K562 (cell line): ENCODE results near the gene C10orf143. TPM values are rescaled to one million over a fixed set of nuclear protein-coding genes. Genes with fewer than 3 reads are reported as not detected.

Experiments used
- ATAC-seq: fragments of 200-7000 bp; cut with Tn5 transposase; 3 replicates; pipeline ENCODE4 v1.9.1; 2020; ENCODE audit warnings: moderate library complexity
- BruUV-seq: library from RNA; stranded (reverse); fragments of 400-500 nt; replicated peaks from 2 replicates; lab custom pipeline; 2021; lab: Mats Ljungman, UMichigan
- CTCF ChIA-PET: fragments of 300-600 bp; formaldehyde crosslinking; extraction: SDS; loops from one replicate; lab custom pipeline; 2021; ENCODE audit warnings: low intra/inter-chr PET ratio; lab: Yijun Ruan, JAX
- POLR2A ChIA-PET: fragments of 300-600, 350-650 bp; sonication (Branson Sonifier 250); formaldehyde crosslinking; extraction: SDS; loops from one replicate; lab custom pipeline; 2021; ENCODE audit warnings: antibody characterized with exemption, inconsistent platforms; lab: Yijun Ruan, JAX
- DNase-seq, 4 experiments: peaks; one replicate each; pipeline versions ENCODE4 v3.0.0 to v3.0.0-alpha.2; 2011 to 2018; ENCODE audit warnings: low spot score in 3 of 4, mixed read lengths in 3 of 4; ENCODE audit errors: extremely low read depth in 1 of 4
- FAIRE-seq: peaks from 2 replicates; lab custom pipeline; 2011; peaks lifted over from hg19 to GRCh38; lab: Jason Lieb, UNC
- H2AFZ ChIP-seq: 2 replicates; pipeline ENCODE4 v1.6.0; 2011; ENCODE audit warnings: low read depth, low read length, control low read depth, inconsistent platforms
- H3K27ac ChIP-seq: fragments of 200-600 bp; 3 replicates; pipeline ENCODE4 v1.8.0; 2011; ENCODE audit warnings: low read depth, mild to moderate bottlenecking, control low read depth, inconsistent platforms, low read length, moderate library complexity, mixed read lengths; ENCODE audit errors: extremely low read depth
- H3K27me3 ChIP-seq, 2 experiments: fragments of 300-600 bp in 1 of 2; 2 replicates in 1 of 2; 3 replicates in 1 of 2; pipeline versions ENCODE4 v1.6.0 to v1.8.0; 2011; ENCODE audit warnings: inconsistent platforms in 2 of 2, low read length in 2 of 2, mild to moderate bottlenecking in 1 of 2, mixed read lengths in 1 of 2, moderate library complexity in 1 of 2; ENCODE audit not compliant: control insufficient read depth in 2 of 2, insufficient read depth in 2 of 2
- H3K36me3 ChIP-seq: fragments of 300-600 bp; 3 replicates; pipeline ENCODE4 v1.8.0; 2011; ENCODE audit warnings: mild to moderate bottlenecking, low read length, inconsistent platforms; ENCODE audit not compliant: control insufficient read depth, insufficient read depth
- H3K4me1 ChIP-seq, 2 experiments: fragments of 200-600 bp in 1 of 2; replicated peaks in 1 of 2; 2 replicates in 1 of 2; 3 replicates in 1 of 2; pipeline versions ENCODE4 v1.5.1 to v1.8.0; 2011; ENCODE audit warnings: inconsistent platforms in 2 of 2, low read length in 2 of 2, mild to moderate bottlenecking in 1 of 2, mixed read lengths in 1 of 2, moderate library complexity in 1 of 2; ENCODE audit not compliant: control insufficient read depth in 2 of 2, insufficient read depth in 2 of 2
- H3K4me2 ChIP-seq: 2 replicates; pipeline ENCODE4 v1.6.1; 2011; ENCODE audit warnings: low read length, control low read depth, inconsistent platforms, mixed read lengths; ENCODE audit not compliant: insufficient read depth
- H3K4me3 ChIP-seq: fragments of 200-600 bp; sonication (generic), shearing (Covaris generic); 2 replicates; pipeline ENCODE4 v1.5.1; 2016; ENCODE audit warnings: control low read depth, inconsistent platforms
- H3K79me2 ChIP-seq: fragments of 200-600 bp; 3 replicates; pipeline ENCODE4 v1.8.0; 2011; ENCODE audit warnings: low read length, inconsistent platforms; ENCODE audit not compliant: control insufficient read depth, insufficient read depth
- H3K9ac ChIP-seq, 2 experiments: 2 replicates each; pipeline versions ENCODE4 v1.6.0 to v1.6.1; 2011; ENCODE audit warnings: low read depth in 2 of 2, low read length in 2 of 2, control low read depth in 1 of 2, inconsistent platforms in 1 of 2, mild to moderate bottlenecking in 1 of 2, mixed read lengths in 1 of 2; ENCODE audit not compliant: insufficient read depth in 1 of 2
- H3K9me1 ChIP-seq: one replicate; pipeline ENCODE4 v1.6.0; 2011; ENCODE audit warnings: inconsistent platforms, mild to moderate bottlenecking, low read length, moderate library complexity; ENCODE audit not compliant: control insufficient read depth, insufficient read depth
- H3K9me3 ChIP-seq: replicated peaks from 2 replicates; pipeline ENCODE4 v1.5.1; 2011; ENCODE audit warnings: low read depth, low read length, inconsistent platforms; ENCODE audit not compliant: control insufficient read depth, insufficient read depth
- H4K20me1 ChIP-seq: replicated peaks from 2 replicates; pipeline ENCODE4 v1.6.1; 2011; ENCODE audit warnings: low read length, inconsistent platforms, mixed read lengths; ENCODE audit not compliant: control insufficient read depth, insufficient read depth
- GABPB2 ChIP-seq: fragments of 250-450 bp; sonication (Bioruptor Pico); conservative IDR thresholded peaks from 2 replicates; pipeline ENCODE4 v1.5.1; 2021; ENCODE audit warnings: mild to moderate bottlenecking
- MECOM ChIP-seq: fragments of 250-450 bp; sonication (Bioruptor Pico); IDR thresholded peaks from 2 replicates; pipeline ENCODE4 v1.8.0; 2022; ENCODE audit warnings: inconsistent platforms
- MIER1 ChIP-seq: fragments of 450-650 bp; IDR thresholded peaks from 2 replicates; pipeline ENCODE4 v1.6.1; 2016; ENCODE audit warnings: antibody characterized with exemption, mild to moderate bottlenecking, low read depth
- NCOA2 ChIP-seq, 2 experiments: fragments of 450-650 bp; IDR thresholded peaks; 2 replicates each; pipeline ENCODE4 v1.6.1; 2018; ENCODE audit warnings: mild to moderate bottlenecking in 2 of 2, moderate library complexity in 1 of 2; ENCODE audit not compliant: partially characterized antibody in 2 of 2
- PRDM10 ChIP-seq: fragments of 450-650 bp; IDR thresholded peaks from 2 replicates; pipeline ENCODE4 v1.6.1; 2018; ENCODE audit not compliant: partially characterized antibody
- ZNF639 ChIP-seq, 2 experiments: fragments of 200-800 bp in 1 of 2; sonication (Bioruptor generic) in 1 of 2; sonication (generic) in 1 of 2; formaldehyde crosslinking in 1 of 2; IDR thresholded peaks in 1 of 2; conservative IDR thresholded peaks in 1 of 2; 2 replicates each; pipeline versions ENCODE4 v1.5.0 to v1.6.1; 2016 to 2020; ENCODE audit warnings: missing compliant biosample characterization in 1 of 2, missing genetic modification characterization in 1 of 2, missing genetic modification reagents in 1 of 2
- WGBS: fragments of 100-300 bp; shearing (Covaris generic); methylation state at CpG from one replicate; pipeline ENCODE4 v1.1.6; 2016; ENCODE audit warnings: low coverage, mixed read lengths; ENCODE audit not compliant: insufficient coverage; ENCODE audit errors: missing lambda C conversion rate; 5-methylcytosine and 5-hydroxymethylcytosine counted together
- in situ Hi-C: fragments of 300-500 bp; cut with MboI; formaldehyde crosslinking; loops from 4 replicates; pipeline ENCODE4 v1.15.0; 2018; ENCODE audit warnings: inconsistent platforms, mixed read lengths
- intact Hi-C: fragments of 100-400 bp; cut with micrococcal nuclease; formaldehyde crosslinking; loops from 2 replicates; pipeline ENCODE4 v1.14.2; 2022
- polyA plus RNA-seq, 8 experiments: library from polyadenylated mRNA; depleted of rRNA in 4 of 8; stranded (reverse) in 5 of 8; unstranded in 3 of 8; fragments of >200 nt; fragmentation: Nextera tagmentation in 2 of 8; fragmentation: Illumina TruSeq in 1 of 8; extraction: Ambion mirVana in 2 of 8; extraction: Trizol in 1 of 8; gene quantifications; 2 replicates each; pipeline versions ENCODE4 v1.2.1 to v1.2.3, GENCODE V29; 2011 to 2014; ENCODE audit warnings: inconsistent platforms in 1 of 8, missing spikeins in 1 of 8
- total RNA-seq, 7 experiments: library from RNA; depleted of rRNA in 6 of 7; stranded (reverse); fragments of >200 nt in 6 of 7; fragmentation: Illumina TruSeq in 2 of 7; extraction: Trizol in 2 of 7; gene quantifications; 2 replicates each; pipeline versions ENCODE4 v1.2.1 to v1.2.3, GENCODE V29; 2011 to 2021; ENCODE audit warnings: low replicate concordance in 1 of 7

Gene C10orf143
- total and polyA plus RNA-seq, 9 of the 15 experiments (the other 6 are each of a cell fraction or from before 2014, with no cell fraction given): 0.07 to 0.42 (median 0.25) TPM; not detected in 2

- ATAC-seq: no peak
- DNase-seq: no peak
- Histone ChIP-seq H3K4me2 (no peak overlapping the region), H2AFZ (no peak overlapping the region), H3K9me3 (no peaks in the 10 kb centered on the region), H3K36me3 (no peaks in the 10 kb centered on the region), H3K27ac (no peak overlapping the region), H3K9ac (no peak overlapping the region), H3K79me2 (no peaks in the 10 kb centered on the region), H3K4me3 (no peak overlapping the region), H3K9me1 (no peaks in the 10 kb centered on the region), H4K20me1 (no peaks in the 10 kb centered on the region), H3K27me3 (peaks cover 3 to 12% of the 10 kb centered on the region in 2 experiments; a peak in 3 of 5 replicates), H3K4me1 (no peaks in the 10 kb centered on the region)
- no peak for TF ChIP-seq MECOM
- no peak for TF ChIP-seq ZNF639 (CRISPR knock-in tag; conservative IDR thresholded peaks at IDR 0.05 in 1 of 2, IDR thresholded peaks at IDR 0.05 in 1 of 2)
- TF ChIP-seq NCOA2 (IDR thresholded peaks at IDR 0.05; ENCODE audit: partially characterized antibody in 2 of 2): no peak
- no peak for TF ChIP-seq PRDM10
- no peak for TF ChIP-seq GABPB2 (CRISPR knock-in tag)
- TF ChIP-seq MIER1: no peak
- in situ Hi-C loops: no loop called here
- no peak for FAIRE-seq
- WGBS: 6% methylated on average over 2 of the region's 2 CpGs
- intact Hi-C loops: no loop called here
- ChIA-PET POLR2A (no interaction called here), CTCF (no interaction called here)
- BruUV-seq: no TSS peak
These were observed 30.2 kb downstream of the C10orf143 start for GRCh38 chr10:130080461-130080814.
